MCF 10A (cell line): ENCODE results near the gene ANO6. TPM values are rescaled to one million over a fixed set of nuclear protein-coding genes. Genes with fewer than 3 reads are reported as not detected.

Experiments
- BruUV-seq: library from RNA; stranded (reverse); fragments of 400-500 nt; replicated peaks from 2 replicates; lab custom pipeline; 2021; lab: Mats Ljungman, UMichigan
- CTCF ChIA-PET: fragments of 300-600 bp; sonication (Branson Sonifier 250); formaldehyde crosslinking; extraction: SDS; loops from one replicate; lab custom pipeline; 2021; ENCODE audit warnings: antibody characterized with exemption, inconsistent platforms; lab: Yijun Ruan, JAX
- POLR2A ChIA-PET: fragments of 300-600, 350-650 bp; sonication (Branson Sonifier 250); formaldehyde crosslinking; extraction: SDS; loops from one replicate; lab custom pipeline; 2020; ENCODE audit warnings: antibody characterized with exemption, inconsistent platforms; lab: Yijun Ruan, JAX
- DNase-seq: peaks from one replicate; pipeline ENCODE4 v3.0.0-alpha.2; 2018; ENCODE audit not compliant: unreplicated experiment
- H3K27ac Mint-ChIP-seq: one replicate; pipeline ENCODE4 v1.8.0; 2022; ENCODE audit warnings: mild to moderate bottlenecking, low read depth, mixed read lengths; ENCODE audit not compliant: unreplicated experiment
- H3K27me3 Mint-ChIP-seq: one replicate; pipeline ENCODE4 v1.8.0; 2022; ENCODE audit warnings: mixed read lengths; ENCODE audit not compliant: insufficient read depth, unreplicated experiment
- H3K36me3 Mint-ChIP-seq: one replicate; pipeline ENCODE4 v1.8.0; 2022; ENCODE audit warnings: mild to moderate bottlenecking, moderate library complexity, mixed read lengths; ENCODE audit not compliant: insufficient read depth, unreplicated experiment
- H3K4me1 Mint-ChIP-seq: one replicate; pipeline ENCODE4 v1.8.0; 2022; ENCODE audit warnings: mixed read lengths; ENCODE audit not compliant: insufficient read depth, unreplicated experiment
- H3K4me3 Mint-ChIP-seq: one replicate; pipeline ENCODE4 v1.8.0; 2022; ENCODE audit warnings: mild to moderate bottlenecking, moderate library complexity, mixed read lengths; ENCODE audit not compliant: unreplicated experiment
- H3K9me3 Mint-ChIP-seq: one replicate; pipeline ENCODE4 v1.8.0; 2022; ENCODE audit warnings: mixed read lengths; ENCODE audit not compliant: unreplicated experiment
- intact Hi-C: fragments of 100-400 bp; cut with micrococcal nuclease; formaldehyde crosslinking; loops from 2 replicates; pipeline ENCODE4 v1.14.1; 2022
- total RNA-seq: library from RNA; stranded (reverse); gene quantifications from 2 replicates; pipeline ENCODE4 v1.2.3, GENCODE V29; 2022
- TF ChIP-seq, protein P1 (sequence below): fragments of 200-600 bp; IDR thresholded peaks from one replicate; pipeline ENCODE4 v1.8.0; 2022; ENCODE audit warnings: antibody characterized with exemption, mild to moderate bottlenecking; ENCODE audit not compliant: unreplicated experiment

Gene ANO6
- total RNA-seq, 1 experiment from 2014 or later: 25.4 TPM

DNA sequence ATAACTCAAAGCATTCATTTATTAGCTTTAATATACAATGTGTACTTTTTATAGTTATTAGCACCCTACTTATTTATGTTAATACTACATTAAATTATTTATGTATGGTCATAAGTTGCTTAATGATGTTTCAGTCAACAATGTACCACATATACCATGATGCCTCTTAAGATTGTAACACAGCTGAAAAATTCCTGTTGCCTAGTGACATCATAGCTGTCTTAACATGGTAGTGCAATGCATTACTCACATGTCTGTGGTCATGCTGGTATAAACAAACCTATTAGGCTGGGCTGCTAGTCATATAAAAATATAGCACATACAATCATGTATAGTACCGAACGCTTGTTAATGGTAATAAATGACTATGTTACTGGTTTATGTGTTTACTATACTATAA, 120.4 kb downstream of the ANO6 start:
- H3K27ac Mint-ChIP-seq: no peak overlapping the region
- H3K36me3 Mint-ChIP-seq: no peaks in the 10 kb centered on the region
- BruUV-seq: no TSS peak
- ChIA-PET CTCF (interaction anchor here (0.7 to 1.5 kb wide), 5 partner anchors 29 to 213 kb away, joined by 3 to 7 read pairs (median 3); partner anchors contain the start of gene ANO6), POLR2A (interaction anchor here (0.6 to 5.7 kb wide), 9 partner anchors 19 to 540 kb away, joined by 3 to 36 read pairs (median 3); partner anchors contain the start of gene ANO6)
- H3K4me1 Mint-ChIP-seq: peaks cover 18% of the 10 kb centered on the region
- H3K27me3 Mint-ChIP-seq: no peaks in the 10 kb centered on the region
- intact Hi-C loops: loop anchor here (2.0 kb wide), 1 partner anchor 120 kb away; the partner anchor contains the start of gene ANO6
- TF ChIP-seq, protein P1, sequence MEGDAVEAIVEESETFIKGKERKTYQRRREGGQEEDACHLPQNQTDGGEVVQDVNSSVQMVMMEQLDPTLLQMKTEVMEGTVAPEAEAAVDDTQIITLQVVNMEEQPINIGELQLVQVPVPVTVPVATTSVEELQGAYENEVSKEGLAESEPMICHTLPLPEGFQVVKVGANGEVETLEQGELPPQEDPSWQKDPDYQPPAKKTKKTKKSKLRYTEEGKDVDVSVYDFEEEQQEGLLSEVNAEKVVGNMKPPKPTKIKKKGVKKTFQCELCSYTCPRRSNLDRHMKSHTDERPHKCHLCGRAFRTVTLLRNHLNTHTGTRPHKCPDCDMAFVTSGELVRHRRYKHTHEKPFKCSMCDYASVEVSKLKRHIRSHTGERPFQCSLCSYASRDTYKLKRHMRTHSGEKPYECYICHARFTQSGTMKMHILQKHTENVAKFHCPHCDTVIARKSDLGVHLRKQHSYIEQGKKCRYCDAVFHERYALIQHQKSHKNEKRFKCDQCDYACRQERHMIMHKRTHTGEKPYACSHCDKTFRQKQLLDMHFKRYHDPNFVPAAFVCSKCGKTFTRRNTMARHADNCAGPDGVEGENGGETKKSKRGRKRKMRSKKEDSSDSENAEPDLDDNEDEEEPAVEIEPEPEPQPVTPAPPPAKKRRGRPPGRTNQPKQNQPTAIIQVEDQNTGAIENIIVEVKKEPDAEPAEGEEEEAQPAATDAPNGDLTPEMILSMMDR: no peak
- H3K9me3 Mint-ChIP-seq: no peaks in the 10 kb centered on the region
- DNase-seq: peak; percentile 77
- H3K4me3 Mint-ChIP-seq: no peak overlapping the region

DNA sequence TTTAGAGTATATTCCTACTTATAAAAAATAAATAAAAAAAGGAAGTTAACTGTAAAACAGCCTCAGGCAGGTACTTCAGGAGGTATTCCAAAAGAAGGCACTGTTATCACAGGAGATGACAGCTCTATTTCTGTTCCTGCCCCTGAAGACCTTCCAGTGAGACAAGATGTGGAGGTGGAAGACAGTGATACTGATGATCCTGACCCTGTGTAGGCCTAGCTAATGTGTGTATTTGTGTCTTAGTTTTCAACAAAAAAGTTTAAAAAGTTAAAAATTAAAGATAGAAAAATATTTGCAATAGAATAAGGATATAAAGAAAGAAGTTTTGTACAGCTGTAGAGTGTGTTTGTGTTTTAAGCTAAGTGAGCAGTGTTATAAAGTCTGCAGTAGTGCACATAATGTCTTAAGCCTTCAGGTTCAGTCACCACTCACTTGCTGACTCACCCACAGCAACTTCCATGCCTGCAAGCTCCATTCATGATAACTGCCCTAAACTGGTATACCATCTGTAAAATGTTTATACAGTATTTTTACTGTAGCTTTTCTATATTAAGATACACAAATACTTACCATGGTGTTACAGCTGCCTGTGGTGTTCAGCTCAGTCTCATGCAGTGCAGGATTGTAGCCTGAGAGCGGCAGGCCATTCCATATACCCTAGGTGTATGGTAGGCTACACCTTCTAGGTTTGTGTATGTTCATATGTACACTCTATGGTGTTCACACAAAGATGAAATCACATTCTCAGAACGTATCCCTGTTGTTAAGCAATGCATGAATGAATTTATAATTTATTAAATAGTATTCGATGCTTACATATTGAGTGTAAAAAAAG, 121.1 kb downstream of the ANO6 start:
- TF ChIP-seq, protein P1: no peak
- intact Hi-C loops: loop anchor here (2.0 kb wide), 1 partner anchor 120 kb away; the partner anchor contains the start of gene ANO6
- BruUV-seq: no TSS peak
- DNase-seq: peak; percentile 63
- Mint-ChIP-seq H3K9me3 (no peaks in the 10 kb centered on the region), H3K27me3 (no peaks in the 10 kb centered on the region), H3K36me3 (no peaks in the 10 kb centered on the region), H3K4me3 (no peak overlapping the region), H3K4me1 (peaks cover 16% of the 10 kb centered on the region), H3K27ac (no peak overlapping the region)
- CTCF ChIA-PET: interaction anchor here (0.7 to 1.5 kb wide), 7 partner anchors 13 to 213 kb away, joined by 3 to 7 read pairs (median 4); partner anchors contain the start of gene ANO6
- POLR2A ChIA-PET: interaction anchor here (0.5 to 5.7 kb wide), 10 partner anchors 9 to 392 kb away, joined by 3 to 36 read pairs (median 4); partner anchors contain the start of gene ANO6

- CTCF ChIA-PET: interaction anchor here (1.5 kb wide), 2 partner anchors 13 to 27 kb away, joined by 3 to 4 read pairs; no protein-coding TSS in a partner anchor
- TF ChIP-seq, protein P1: no peak
- no peaks in the 10 kb centered on the region for H3K36me3 Mint-ChIP-seq
- intact Hi-C loops: loop anchor here (2.0 kb wide), 1 partner anchor 121 kb away; the partner anchor contains the start of gene ANO6
- no peak overlapping the region for H3K27ac Mint-ChIP-seq
- no peak overlapping the region for H3K4me3 Mint-ChIP-seq
- DNase-seq: no peak
- peaks cover 17% of the 10 kb centered on the region for H3K4me1 Mint-ChIP-seq
- H3K9me3 Mint-ChIP-seq: no peaks in the 10 kb centered on the region
- H3K27me3 Mint-ChIP-seq: no peaks in the 10 kb centered on the region
- no TSS peak for BruUV-seq
- POLR2A ChIA-PET: interaction anchor here (2.0 to 5.7 kb wide), 4 partner anchors 48 to 385 kb away, joined by 4 to 36 read pairs (median 12); partner anchors contain the start of gene ANO6
Observed at GRCh38 chr12:45337835-45338234, 121.9 kb downstream of the ANO6 start.

DNA sequence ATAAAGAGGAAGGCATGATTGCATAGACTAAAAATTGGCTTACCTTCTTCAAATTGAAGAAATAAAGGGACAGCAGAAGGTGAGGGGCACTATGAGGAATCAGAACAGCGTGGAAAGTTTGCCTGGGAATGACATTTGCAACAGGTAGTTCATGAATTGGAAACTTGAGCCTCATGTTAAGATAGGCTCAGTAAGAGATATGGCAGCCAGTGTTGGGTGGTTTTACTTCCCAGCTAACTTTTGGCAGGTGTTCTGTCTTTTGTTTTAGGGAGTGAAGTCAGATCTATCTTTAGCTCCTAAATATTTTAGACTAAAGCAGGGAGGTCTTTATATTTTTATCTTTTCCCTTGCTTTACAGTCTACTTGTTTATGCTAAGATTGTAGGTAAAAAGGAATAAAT, 122.4 kb downstream of the ANO6 start:
- TF ChIP-seq, protein P1: no peak
- no peaks in the 10 kb centered on the region for H3K36me3 Mint-ChIP-seq
- POLR2A ChIA-PET: interaction anchor here (2.0 to 5.7 kb wide), 4 partner anchors 48 to 385 kb away, joined by 4 to 36 read pairs (median 9); partner anchors contain the start of gene ANO6
- CTCF ChIA-PET: interaction anchor here (1.3 to 1.6 kb wide), 4 partner anchors 14 to 161 kb away, joined by 3 to 7 read pairs (median 4); partner anchors contain the start of gene ANO6
- no peaks in the 10 kb centered on the region for H3K27me3 Mint-ChIP-seq
- intact Hi-C loops: no loop called here
- DNase-seq: no peak
- no TSS peak for BruUV-seq
- H3K4me1 Mint-ChIP-seq: peaks cover 21% of the 10 kb centered on the region
- no peak overlapping the region for H3K4me3 Mint-ChIP-seq
- H3K27ac Mint-ChIP-seq: no peak overlapping the region
- H3K9me3 Mint-ChIP-seq: no peaks in the 10 kb centered on the region
